Stimulated activated CD8-positive, alpha-beta memory T cell treated with anti-CD3 and anti-CD28 coated beads, Interleukin-15, amount 100 ng/mL, for 48 hours (primary cell): ENCODE results near the gene CX3CR1.
"Not testable (repeated sequence)": the region's sequence is repeated elsewhere in the genome, so short reads cannot be mapped to it uniquely, and the experiment has no call there.

Source experiments
- DNase-seq, 2 donors: peaks; one replicate each; pipeline ENCODE4 v3.0.0-alpha.2; 2020; ENCODE audit warnings: low read depth in 2 of 2

The CX3CR1 gene

GRCh38 chr3:39267631-39268548, 11.9 kb downstream of the CX3CR1 start:
- peak; percentile 81 to 82 for DNase-seq

GRCh38 chr3:39264053-39264452, 15.8 kb downstream of the CX3CR1 start:
- DNase-seq: no peak

DNA sequence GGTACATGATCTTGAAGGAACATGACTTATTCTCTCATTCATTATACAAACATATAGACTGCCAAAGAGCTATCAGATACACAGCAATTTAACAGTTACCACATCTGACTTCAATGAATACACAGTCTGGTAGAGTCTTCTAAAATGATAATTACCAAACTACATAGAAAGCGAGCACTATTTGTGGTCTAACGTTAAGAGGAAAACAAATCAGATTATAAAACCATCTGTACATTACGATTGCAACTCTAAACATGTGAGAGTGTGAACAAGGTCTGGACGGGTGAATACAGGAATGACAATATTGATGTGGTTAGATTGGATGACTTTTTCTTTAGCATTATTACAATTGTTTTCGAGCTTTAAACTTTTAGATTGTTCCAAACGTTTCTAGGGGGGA, 16.3 kb downstream of the CX3CR1 start:
- no peak for DNase-seq

GRCh38 chr3:39262846-39263245, 17.0 kb downstream of the CX3CR1 start:
- no peak for DNase-seq

- DNase-seq: no peak
Measured at GRCh38 chr3:39261726-39262125, 18.1 kb downstream of the CX3CR1 start.

DNA sequence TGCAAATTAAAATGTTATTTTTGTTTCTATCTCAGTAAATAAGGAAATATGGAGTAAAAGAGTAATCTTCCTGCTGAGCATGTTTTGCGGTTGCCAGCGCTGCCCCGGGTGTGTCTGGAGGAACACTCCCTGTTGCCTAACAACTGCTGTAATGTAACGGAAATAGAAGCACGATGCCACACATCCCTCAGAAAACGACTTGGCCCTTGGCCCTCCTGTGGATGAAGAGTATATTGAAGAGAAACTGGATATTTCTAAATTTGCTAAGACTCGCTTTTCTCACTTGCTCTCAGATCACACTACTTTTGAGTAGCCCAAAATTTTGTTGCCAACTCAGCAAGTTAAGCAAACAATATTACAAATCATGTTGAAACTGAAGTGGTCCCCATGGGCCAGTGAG, 18.9 kb downstream of the CX3CR1 start:
- peak in 1 of 2 donors; percentile 42 for DNase-seq

GRCh38 chr3:39260318-39260717, 19.5 kb downstream of the CX3CR1 start:
- DNase-seq: no peak

GRCh38 chr3:39255503-39256325, 24.1 kb downstream of the CX3CR1 start:
- peak in 1 of 2 donors; percentile 29 for DNase-seq

DNA sequence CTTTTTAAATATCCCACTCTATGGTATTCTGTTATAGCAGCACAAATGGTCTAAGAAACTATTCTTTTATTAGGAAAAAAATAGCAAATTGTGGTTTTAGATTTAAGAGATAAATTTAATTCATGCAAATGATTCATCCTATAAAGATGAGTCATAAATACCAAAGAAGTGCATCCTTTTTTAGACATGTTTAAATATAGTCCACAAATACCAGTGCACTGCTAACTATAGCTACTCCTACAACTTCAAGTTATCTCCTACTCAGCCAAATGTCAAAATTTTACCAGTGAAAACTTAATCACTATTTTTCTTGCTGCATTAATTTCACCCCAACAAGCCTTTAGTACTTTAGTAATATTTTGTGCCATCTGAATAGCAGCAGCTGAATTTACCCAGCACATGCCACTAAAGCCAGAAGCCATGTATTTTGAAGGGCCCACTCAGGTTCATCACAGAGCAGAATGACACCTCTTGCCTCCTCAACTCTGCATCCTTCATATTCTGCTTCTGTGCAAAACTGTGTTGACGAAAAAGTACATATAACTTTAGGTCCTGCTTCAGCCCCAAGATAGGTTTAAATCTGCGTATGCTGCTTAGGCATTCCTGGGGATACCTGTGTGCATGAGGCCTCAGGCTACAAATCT, 24.9 kb downstream of the CX3CR1 start:
- DNase-seq: no peak

DNA sequence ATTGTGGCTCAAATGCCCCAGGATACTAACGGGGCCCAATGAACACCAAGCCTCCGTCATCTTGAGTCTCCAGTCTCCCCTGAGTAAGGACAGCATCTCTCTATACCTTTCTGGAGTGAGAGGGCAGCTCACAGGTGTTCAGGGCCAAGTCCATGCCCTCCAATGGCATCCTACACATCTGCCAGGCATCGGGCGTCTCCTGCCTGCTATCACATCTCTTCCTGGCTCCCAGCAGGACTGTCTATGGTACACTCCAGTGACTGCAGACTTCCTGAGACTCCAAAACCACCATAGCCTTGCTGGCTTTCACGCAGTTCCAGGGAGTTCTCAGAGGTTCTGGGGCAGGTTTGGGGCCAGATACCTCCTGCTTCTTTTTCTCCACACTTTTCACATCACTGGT, 28.3 kb downstream of the CX3CR1 start:
- DNase-seq: no peak

DNA sequence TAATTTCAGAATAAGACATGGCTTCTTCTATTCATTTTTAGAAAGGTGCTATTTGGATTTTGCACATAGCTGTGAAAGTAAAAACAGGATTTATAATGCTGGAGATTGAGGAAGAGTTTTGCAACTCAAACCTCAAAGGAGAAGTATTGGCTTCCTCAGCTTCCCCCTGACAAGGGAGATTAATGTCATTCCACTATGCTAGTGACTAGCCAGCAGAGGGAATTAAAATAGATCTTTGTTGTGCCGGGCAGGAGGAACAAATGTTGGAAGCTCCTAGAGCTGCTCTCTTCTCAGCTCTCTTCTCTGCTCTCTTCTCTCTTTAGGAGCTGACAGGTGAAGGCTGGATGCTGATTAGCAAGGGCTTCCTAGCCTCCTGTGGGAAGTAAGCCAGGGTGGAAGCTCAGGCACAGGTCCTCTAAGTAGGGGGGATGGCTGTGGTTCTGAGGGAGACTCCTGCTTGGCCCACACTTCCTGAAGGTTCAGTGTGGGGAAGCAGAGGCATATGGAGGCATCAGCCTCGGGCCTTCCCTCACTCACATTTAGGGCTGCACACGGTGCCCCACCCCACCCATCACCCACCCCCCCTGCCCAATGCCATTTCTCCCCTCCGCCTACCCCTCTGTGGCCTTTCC, 29.6 kb downstream of the CX3CR1 start:
- DNase-seq: no peak

DNA sequence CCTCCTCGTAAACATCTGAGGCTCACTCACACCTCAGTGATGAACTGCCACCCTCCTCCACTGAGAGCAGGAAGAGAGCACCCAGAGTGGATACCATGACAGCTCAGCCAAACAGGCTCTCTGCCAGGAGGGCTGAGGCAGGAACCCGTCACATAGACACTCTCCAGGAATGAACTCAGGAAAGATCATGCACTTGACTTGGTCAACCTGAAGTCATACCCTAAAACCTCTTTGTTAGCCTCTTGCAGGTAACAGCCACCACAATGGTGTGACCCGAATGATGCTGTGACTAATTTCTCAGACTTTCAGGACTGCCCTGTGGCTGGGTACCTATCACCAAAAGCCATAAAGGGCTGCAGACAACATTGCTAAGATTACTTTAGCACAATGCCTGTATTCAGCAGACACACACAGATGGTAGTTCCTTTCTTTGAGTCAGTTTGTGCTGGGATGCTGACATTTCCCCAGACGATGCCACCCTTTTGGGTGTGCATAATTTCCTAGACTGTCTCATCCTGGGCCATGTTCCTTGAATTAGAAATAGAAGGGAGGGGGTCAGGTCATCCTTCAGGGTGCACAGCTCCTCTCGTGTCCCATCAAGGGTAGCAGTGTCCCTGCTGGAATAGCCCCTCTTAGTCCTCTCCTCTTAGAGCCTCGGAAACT, 30.3 kb downstream of the CX3CR1 start:
- DNase-seq: no peak

- DNase-seq: no peak
Measured at GRCh38 chr3:39241561-39241960, 38.3 kb downstream of the CX3CR1 start.

DNA sequence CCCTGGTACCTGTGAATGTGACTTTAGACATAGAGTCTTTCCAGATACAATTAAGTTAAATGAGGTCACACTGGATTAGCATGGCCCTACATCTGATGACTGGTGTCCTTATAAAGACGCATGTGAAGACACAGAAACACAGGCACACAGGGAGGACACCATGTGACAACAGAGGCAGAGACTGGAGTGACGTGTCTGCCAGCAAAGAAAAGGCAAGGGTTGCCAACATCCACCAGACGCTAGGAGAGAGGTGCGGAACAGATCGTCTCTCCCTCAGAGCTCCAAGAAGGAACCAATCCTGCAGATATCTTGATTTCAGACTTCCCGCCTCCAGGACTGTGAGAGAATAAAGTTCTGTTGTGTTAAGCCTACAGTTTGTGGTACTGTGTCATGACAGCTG, 42.8 kb downstream of the CX3CR1 start:
- no peak for DNase-seq

DNA sequence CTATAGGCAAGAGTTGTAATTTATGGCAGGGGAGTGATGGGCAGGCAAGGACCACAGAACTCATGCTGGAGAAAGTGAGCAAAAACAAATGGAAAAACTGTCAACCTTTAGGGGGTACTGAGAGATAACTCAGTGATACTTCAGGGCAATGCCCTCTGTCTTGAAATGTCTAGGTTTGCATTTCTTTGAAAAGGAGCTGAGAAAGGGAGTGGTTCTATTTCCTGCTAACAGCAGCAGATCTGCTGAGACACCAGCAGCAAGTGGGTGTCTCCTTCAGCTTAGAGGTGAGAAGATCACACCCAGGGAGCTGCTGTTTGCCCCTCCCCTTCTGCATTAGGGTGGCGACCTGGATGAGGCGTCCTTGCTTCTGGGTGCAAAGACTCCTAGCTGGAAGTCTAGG, 45.2 kb downstream of the CX3CR1 start:
- no peak for DNase-seq

- DNase-seq: no peak
Measured at GRCh38 chr3:39232859-39233258, 47.0 kb downstream of the CX3CR1 start.

GRCh38 chr3:39230453-39230852, 49.4 kb downstream of the CX3CR1 start:
- no peak for DNase-seq

- DNase-seq: no peak
Measured at GRCh38 chr3:39228496-39228895, 51.3 kb downstream of the CX3CR1 start.

GRCh38 chr3:39227596-39227995, 52.2 kb downstream of the CX3CR1 start:
- not testable (repeated sequence) for DNase-seq

- no peak for DNase-seq
Measured at GRCh38 chr3:39226106-39226741, 53.6 kb downstream of the CX3CR1 start.

DNA sequence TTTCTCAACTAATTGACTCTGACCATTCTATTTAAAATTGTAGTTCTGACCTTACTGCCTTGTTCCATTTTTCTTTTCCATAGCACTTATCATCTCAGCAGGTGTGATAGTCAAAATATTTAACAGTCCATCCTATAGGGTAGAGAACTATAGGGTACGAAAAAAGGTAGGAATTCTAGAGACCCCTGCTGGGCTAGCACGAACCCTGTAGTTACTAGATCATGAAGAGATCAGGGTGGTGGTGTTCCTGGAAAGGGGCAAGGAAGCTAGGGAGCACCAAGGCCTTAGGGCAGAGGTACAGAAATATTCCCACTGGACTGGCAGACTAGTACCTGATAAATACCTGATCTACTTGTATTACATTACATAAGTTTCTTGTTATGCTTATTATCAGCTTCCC, 55.5 kb downstream of the CX3CR1 start:
- DNase-seq: no peak
